GM21423 (cell line): Measurements from ENCODE around the gene APOBEC3A.
"Not testable (repeated sequence)": the region's sequence is repeated elsewhere in the genome, so short reads cannot be mapped to it uniquely, and the experiment has no call there.

Experiments used
- ATAC-seq: cut with Tn5 transposase; IDR thresholded peaks from one replicate; pipeline ENCODE4 v1.9.1; 2021; ENCODE audit warnings: mild to moderate bottlenecking, moderate library complexity; ENCODE audit not compliant: unreplicated experiment

The APOBEC3A gene

GRCh38 chr22:38977289-38977688 lies 19.9 kb downstream of the APOBEC3A start:
- not testable (repeated sequence) for ATAC-seq

- ATAC-seq = not testable (repeated sequence)
These were observed 23.2 kb downstream of the APOBEC3A start for GRCh38 chr22:38980587-38980986.

- no peak for ATAC-seq
These were observed 23.9 kb downstream of the APOBEC3A start for GRCh38 chr22:38981005-38981991.

GRCh38 chr22:38981992-38982927 lies 24.9 kb downstream of the APOBEC3A start, which contains the start of gene APOBEC3B:
Gene APOBEC3B, plus strand, starts transcription at chr22:38982347. Its CDS starts 107 bp downstream, at chr22:38982454.
- ATAC-seq = peak; percentile 51

- ATAC-seq = no peak
These were observed 26.8 kb downstream of the APOBEC3A start for GRCh38 chr22:38984224-38984623.

GRCh38 chr22:38984784-38985757 lies 27.7 kb downstream of the APOBEC3A start:
- peak; percentile 67 for ATAC-seq

GRCh38 chr22:38986629-38987028 lies 29.2 kb downstream of the APOBEC3A start:
- ATAC-seq = no peak

- no peak for ATAC-seq
These were observed 29.9 kb downstream of the APOBEC3A start for GRCh38 chr22:38987171-38987895.

- no peak for ATAC-seq
These were observed 32.1 kb downstream of the APOBEC3A start for GRCh38 chr22:38989466-38989865.

- ATAC-seq = not testable (repeated sequence)
These were observed 35.5 kb downstream of the APOBEC3A start for GRCh38 chr22:38992871-38993371.

- no peak for ATAC-seq
These were observed 38.7 kb downstream of the APOBEC3A start for GRCh38 chr22:38996105-38996504.

- ATAC-seq = no peak
These were observed 40.1 kb downstream of the APOBEC3A start for GRCh38 chr22:38997518-38997917.

GRCh38 chr22:39003165-39003638 lies 45.8 kb downstream of the APOBEC3A start:
- peak; percentile 74 for ATAC-seq

- no peak for ATAC-seq
These were observed 49.8 kb downstream of the APOBEC3A start for GRCh38 chr22:39007177-39007576.

- ATAC-seq = not testable (repeated sequence)
These were observed 51.0 kb downstream of the APOBEC3A start for GRCh38 chr22:39008271-39008850.

- ATAC-seq = no peak
These were observed 53.5 kb downstream of the APOBEC3A start for GRCh38 chr22:39010946-39011345.
